GM18873 (cell line): ENCODE data around the gene LRG1.

ENCODE experiments used
- ATAC-seq: cut with Tn5 transposase; IDR thresholded peaks from one replicate; pipeline ENCODE4 v1.9.1; 2021; ENCODE audit warnings: mild to moderate bottlenecking, moderate library complexity, moderate number of reproducible peaks; ENCODE audit not compliant: unreplicated experiment, low FRiP score

Gene LRG1

DNA sequence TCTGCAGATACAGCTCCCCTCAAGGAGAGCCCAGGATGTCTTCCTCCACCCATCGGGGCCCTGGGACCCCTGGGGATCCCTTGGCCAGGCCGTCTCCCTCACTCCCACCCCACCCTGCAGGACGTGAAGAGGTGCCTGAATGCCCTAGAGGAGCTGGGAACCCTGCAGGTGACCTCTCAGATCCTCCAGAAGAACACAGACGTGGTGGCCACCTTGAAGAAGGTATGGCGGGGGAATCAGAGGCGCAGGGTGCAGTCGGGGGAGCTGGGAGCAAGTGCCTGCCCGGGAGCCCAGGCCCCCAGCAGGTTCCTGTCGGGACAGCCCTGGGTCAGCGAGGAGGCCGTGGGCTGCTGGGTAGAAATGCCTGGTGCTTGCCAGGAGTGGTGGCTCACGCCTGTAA lies 41.1 kb downstream of the LRG1 start:
- ATAC-seq = no peak

DNA sequence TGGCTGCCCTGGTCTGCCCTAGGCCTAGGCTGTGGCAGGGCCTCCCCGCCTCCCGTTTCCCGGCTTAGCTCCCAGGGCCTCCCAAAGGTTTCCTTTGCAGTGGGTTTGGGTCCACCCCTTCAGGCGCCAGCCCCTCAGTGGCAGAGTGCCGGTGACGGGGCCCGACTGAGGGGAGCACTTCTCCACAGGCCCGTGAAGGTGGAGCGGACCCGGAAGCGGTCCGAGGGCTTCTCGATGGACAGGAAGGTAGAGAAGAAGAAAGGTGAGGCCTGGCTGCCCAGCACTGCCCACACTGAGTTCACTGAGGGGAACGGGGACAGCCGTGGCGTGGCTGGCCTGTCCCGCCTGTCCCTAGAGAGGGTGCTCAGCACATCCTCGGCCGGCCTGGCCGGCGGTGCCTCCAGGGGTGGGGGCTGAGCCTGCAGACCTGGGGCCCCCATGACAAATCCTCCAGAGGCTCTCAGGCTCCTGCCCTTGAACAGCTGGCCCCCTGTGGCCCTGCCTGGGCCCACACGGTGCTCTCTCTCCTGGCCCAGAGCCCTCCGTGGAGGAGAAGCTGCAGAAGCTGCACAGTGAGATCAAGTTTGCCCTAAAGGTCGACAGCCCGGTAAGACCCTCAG lies 42.0 kb downstream of the LRG1 start:
- no peak for ATAC-seq

DNA sequence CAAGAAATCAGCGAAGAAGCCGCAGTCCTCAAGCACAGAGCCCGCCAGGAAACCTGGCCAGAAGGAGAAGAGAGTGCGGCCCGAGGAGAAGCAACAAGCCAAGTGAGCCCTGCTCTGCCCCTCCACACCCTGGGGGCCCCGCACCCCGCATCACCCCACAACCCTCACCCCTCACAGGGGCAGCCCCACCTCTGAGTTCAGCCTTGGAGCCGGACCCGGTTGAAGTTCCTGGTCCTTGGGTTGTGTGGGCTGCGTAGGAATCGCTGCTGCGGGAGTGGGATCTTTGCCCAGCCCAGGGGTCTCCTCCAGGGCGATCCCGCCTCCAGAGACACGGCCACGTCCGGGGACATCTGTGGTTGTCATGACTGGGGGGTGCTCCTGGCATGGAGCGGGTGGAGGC lies 43.5 kb downstream of the LRG1 start:
- ATAC-seq = no peak

DNA sequence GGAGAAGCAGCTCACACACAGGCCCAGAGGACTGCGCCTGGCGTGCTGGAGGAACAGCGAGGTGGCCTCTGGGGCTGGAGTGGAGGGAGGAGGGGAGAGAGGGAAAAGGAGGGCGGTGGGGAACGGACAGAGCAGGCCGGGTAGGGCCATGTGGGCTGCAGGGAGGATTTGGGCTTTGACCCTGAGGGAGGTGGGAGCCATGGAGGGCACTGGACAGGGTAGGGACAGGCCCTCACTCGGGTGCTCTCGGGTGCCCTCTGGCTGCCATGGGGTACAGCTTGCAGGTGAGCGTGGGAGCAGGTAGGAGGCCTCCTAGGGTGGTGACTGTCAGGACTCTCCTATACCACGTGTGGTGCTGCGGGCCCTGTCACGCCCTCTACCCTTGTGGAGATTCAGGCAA lies 44.4 kb downstream of the LRG1 start:
- ATAC-seq = no peak

- no peak for ATAC-seq
Observed at GRCh38 chr19:4494691-4495064, 45.2 kb downstream of the LRG1 start.

- ATAC-seq = no peak
Observed at GRCh38 chr19:4493929-4494690, 45.7 kb downstream of the LRG1 start.

DNA sequence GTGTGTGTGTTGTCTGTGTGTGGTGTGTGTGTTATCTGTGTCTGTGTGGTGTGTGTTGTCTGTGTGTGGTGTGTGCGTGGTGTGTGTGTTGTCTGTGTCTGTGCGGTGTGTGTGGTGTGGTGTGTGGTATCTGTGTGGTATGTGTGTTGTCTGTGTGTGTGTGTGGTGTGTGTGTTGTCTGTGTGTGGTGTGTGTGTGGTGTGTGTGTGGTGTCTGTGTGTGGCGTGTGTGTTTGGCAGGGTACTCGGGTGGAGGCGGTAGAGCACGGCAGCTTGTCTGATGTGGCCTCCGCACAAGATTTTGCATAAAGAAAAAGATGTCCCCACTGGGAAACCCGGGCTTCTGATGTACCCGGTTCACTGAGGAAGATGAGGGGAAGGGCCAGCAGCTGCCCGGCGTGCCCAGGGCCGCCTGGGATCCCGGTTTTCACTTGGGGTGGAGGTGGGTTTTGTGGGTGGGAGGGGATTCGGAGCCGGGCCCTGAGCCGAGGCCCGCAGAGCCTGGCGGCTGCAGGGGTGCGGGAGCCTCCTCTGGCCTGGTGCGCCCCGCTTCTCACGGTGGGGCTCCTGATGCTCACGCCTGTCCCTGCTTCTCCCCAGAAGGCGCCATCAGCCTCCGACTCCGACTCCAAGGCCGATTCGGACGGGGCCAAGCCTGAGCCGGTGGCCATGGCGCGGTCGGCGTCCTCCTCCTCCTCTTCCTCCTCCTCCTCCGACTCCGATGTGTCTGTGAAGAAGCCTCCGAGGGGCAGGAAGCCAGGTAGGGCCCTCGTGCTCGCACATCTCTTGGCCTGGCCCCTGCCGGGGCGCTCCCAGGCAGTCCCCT lies 46.5 kb downstream of the LRG1 start:
- ATAC-seq = no peak

DNA sequence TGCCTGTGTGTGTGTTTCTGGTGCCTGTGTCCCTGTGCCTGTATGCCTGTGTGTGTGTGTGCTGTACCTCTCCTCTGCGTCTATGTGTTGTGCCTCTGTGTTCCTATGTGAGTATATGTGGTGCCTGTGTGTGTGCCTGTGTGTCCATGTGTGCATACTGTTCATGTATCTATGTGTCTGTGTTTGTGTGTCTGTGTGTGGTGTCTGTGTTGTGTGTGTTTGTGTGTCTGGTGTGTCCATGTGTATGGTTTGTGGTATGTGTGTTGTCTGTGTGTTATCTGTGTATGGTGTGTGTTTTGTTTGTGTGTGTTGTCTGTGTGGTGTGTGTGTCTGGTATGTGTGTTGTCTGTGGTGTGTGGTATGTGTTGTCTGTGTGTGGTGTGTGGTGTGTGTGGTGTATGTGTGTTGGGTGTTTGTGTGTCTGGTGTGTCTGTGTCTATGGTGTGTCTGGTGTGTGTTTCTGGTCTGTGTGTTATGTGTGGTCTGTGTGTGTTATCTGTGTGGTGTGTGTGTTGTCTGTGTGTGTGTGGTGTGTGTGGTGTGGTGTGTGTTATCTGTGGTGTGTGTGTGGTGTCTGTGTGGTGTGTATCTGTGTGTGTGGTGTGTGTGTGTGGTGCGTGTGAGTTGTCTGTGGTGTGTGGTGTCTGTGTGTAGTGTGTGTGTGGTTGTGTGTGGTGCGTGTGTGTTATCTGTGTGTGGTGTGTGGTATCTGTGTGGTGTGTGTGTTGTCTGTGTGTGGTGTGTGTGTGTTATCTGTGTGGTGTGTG lies 47.3 kb downstream of the LRG1 start:
- no peak for ATAC-seq

DNA sequence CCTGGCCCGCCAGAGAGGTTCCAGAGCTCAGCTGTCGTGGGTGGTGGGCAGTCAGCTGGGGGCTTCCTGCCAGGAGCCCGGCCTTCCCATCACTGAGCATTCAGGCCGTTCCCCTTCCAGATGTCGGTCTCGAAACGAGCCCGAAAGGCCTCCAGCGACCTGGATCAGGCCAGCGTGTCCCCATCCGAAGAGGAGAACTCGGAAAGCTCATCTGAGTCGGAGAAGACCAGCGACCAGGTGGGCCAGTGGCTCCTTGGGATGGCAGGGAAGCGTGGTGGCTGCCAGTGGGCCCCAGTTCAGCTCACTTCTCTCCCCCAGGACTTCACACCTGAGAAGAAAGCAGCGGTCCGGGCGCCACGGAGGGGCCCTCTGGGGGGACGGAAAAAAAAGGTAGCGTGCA lies 48.4 kb downstream of the LRG1 start:
- no peak for ATAC-seq

DNA sequence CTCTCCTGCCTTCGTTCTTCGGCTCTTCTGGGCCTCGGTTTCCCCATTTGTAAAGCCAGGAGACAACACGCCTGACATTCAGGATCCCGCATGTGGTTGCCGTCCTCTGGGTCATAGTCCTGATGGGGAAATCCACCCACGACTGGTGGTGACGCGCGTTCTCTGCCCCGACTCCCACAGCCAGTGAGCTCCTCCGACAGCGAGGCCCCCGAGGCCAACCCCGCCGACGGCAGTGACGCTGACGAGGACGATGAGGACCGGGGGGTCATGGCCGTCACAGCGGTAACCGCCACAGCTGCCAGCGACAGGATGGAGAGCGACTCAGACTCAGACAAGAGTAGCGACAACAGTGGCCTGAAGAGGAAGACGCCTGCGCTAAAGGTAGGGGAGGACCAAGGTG lies 51.3 kb downstream of the LRG1 start:
- ATAC-seq = no peak

- ATAC-seq = no peak
Observed at GRCh38 chr19:4487572-4487971, 52.3 kb downstream of the LRG1 start.
